HEK293T (cell line): Measurements from ENCODE around the gene GRK1.
"Not testable (repeated sequence)": the region's sequence is repeated elsewhere in the genome, so short reads cannot be mapped to it uniquely, and the experiment has no call there.

Experiments used
- CTCF ChIA-PET: fragments of 350-600 bp; formaldehyde crosslinking; extraction: SDS; loops from one replicate; lab custom pipeline; 2021; ENCODE audit warnings: antibody characterized with exemption, inconsistent platforms; lab: Yijun Ruan, JAX
- POLR2A ChIA-PET: fragments of 350-600 bp; formaldehyde crosslinking; extraction: SDS; loops from one replicate; lab custom pipeline; 2020; ENCODE audit warnings: antibody characterized with exemption, inconsistent platforms; lab: Yijun Ruan, JAX
- DNase-seq: peaks from one replicate; pipeline ENCODE4 v3.0.0; 2012; ENCODE audit warnings: mixed read lengths; ENCODE audit errors: extremely low spot score
- ARNT ChIP-seq: fragments of 450-650 bp; IDR thresholded peaks from 2 replicates; pipeline ENCODE4 v1.6.1; 2017; ENCODE audit warnings: mild to moderate bottlenecking
- BHLHE40 ChIP-seq: fragments of 450-650 bp; IDR thresholded peaks from 2 replicates; pipeline ENCODE4 v1.6.1; 2016; ENCODE audit warnings: mild to moderate bottlenecking, moderate library complexity, borderline replicate concordance
- CTBP1 ChIP-seq: fragments of 450-650 bp; IDR thresholded peaks from 2 replicates; pipeline ENCODE4 v1.6.1; 2016; ENCODE audit warnings: borderline replicate concordance
- ELF4 ChIP-seq: fragments of 450-650 bp; IDR thresholded peaks from 2 replicates; pipeline ENCODE4 v1.6.1; 2017; ENCODE audit warnings: antibody characterized with exemption
- FOXA1 ChIP-seq: fragments of 450-650 bp; IDR thresholded peaks from 2 replicates; pipeline ENCODE4 v1.6.1; 2016; ENCODE audit warnings: mild to moderate bottlenecking
- FOXK2 ChIP-seq: fragments of 450-650 bp; IDR thresholded peaks from 2 replicates; pipeline ENCODE4 v1.6.1; 2016; ENCODE audit warnings: mild to moderate bottlenecking
- FOXM1 ChIP-seq: fragments of 450-650 bp; IDR thresholded peaks from 2 replicates; pipeline ENCODE4 v1.6.1; 2017; ENCODE audit warnings: mild to moderate bottlenecking, borderline replicate concordance
- HDGF ChIP-seq: fragments of 450-650 bp; IDR thresholded peaks from 2 replicates; pipeline ENCODE4 v1.6.1; 2017; ENCODE audit warnings: antibody characterized with exemption, borderline replicate concordance
- L3MBTL2 ChIP-seq: fragments of 450-650 bp; conservative IDR thresholded peaks from 2 replicates; pipeline ENCODE4 v1.6.1; 2016; ENCODE audit warnings: mild to moderate bottlenecking
- LEF1 ChIP-seq: fragments of 450-650 bp; IDR thresholded peaks from 2 replicates; pipeline ENCODE4 v1.6.1; 2017; ENCODE audit warnings: mild to moderate bottlenecking, borderline replicate concordance
- NFRKB ChIP-seq: fragments of 450-650 bp; IDR thresholded peaks from 2 replicates; pipeline ENCODE4 v1.6.1; 2016; ENCODE audit warnings: mild to moderate bottlenecking, moderate library complexity
- PKNOX1 ChIP-seq: fragments of 450-650 bp; IDR thresholded peaks from 2 replicates; pipeline ENCODE4 v1.6.1; 2016
- SP1 ChIP-seq: fragments of 450-650 bp; IDR thresholded peaks from 2 replicates; pipeline ENCODE4 v1.6.1; 2017
- SUZ12 ChIP-seq: fragments of 450-650 bp; IDR thresholded peaks from 2 replicates; pipeline ENCODE4 v1.6.1; 2016; ENCODE audit warnings: mild to moderate bottlenecking
- TARDBP ChIP-seq: fragments of 450-650 bp; IDR thresholded peaks from 2 replicates; pipeline ENCODE4 v1.6.1; 2016
- ZNF384 ChIP-seq: fragments of 450-650 bp; IDR thresholded peaks from 2 replicates; pipeline ENCODE4 v1.6.1; 2016

GRK1 gene

DNA sequence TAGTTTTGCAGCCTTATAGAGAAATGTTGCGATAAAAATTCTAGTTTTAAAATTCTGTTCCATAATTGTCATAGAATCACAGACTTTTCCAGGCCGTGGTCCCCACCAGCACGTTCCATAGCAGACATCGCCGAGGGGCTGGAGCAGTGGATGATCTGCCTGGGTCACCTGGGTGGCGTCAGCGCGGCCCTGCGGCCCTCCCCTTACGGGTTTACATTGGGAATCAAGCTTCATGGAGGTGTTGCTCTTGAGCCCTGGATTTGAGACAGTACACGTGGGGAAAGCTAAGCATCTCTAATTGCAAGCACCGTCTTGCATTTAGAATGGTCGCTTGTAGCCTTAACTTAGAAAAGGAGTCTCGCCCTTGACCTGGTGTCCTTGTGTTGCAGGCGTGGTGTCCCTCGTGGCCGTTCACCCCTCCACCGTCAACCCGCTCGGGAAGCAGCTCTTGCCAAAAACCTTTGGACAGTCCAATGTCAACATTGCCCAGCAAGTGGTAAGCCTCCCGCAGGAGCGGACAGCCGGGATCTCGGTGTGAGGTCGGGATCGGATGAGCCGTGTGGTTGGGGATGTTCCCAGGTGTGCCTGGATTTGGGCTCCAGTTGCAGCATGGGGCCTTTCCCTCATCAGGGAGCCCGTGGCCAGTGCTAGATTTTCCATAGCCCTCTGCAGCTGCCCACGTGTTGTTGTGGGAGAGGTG is 44.1 kb upstream of the GRK1 start:
- ChIA-PET POLR2A (no interaction called here), CTCF (no interaction called here)
- TF ChIP-seq SUZ12: no peak
- TF ChIP-seq L3MBTL2: no peak
- TF ChIP-seq FOXA1: no peak
- no peak for TF ChIP-seq PKNOX1
- no peak for TF ChIP-seq FOXM1
- no peak for TF ChIP-seq HDGF
- TF ChIP-seq ZNF384: no peak
- TF ChIP-seq BHLHE40: no peak
- no peak for TF ChIP-seq ELF4
- TF ChIP-seq CTBP1: no peak
- TF ChIP-seq NFRKB: no peak
- no peak for TF ChIP-seq TARDBP
- TF ChIP-seq LEF1: no peak
- no peak for DNase-seq

- POLR2A ChIA-PET: interaction anchor here (1.0 kb wide), 1 partner anchor 12 kb away, joined by 3 read pairs; no protein-coding TSS in a partner anchor
- CTCF ChIA-PET: no interaction called here
- no peak for TF ChIP-seq ZNF384
- DNase-seq: no peak
These were observed 43.4 kb upstream of the GRK1 start for GRCh38 chr13:113623491-113624234.

GRCh38 chr13:113624235-113624587 is 42.8 kb upstream of the GRK1 start:
- TF ChIP-seq PKNOX1 (no peak), CTBP1 (no peak), HDGF (no peak), ARNT (no peak), FOXK2 (no peak), ZNF384 (no peak), BHLHE40 (no peak), TARDBP (no peak), LEF1 (no peak), L3MBTL2 (no peak), FOXM1 (no peak), ELF4 (no peak), NFRKB (no peak), FOXA1 (no peak), SP1 (no peak), SUZ12 (no peak)
- POLR2A ChIA-PET: interaction anchor here (1.0 kb wide), 1 partner anchor 13 kb away, joined by 3 read pairs; no protein-coding TSS in a partner anchor
- CTCF ChIA-PET: no interaction called here

DNA sequence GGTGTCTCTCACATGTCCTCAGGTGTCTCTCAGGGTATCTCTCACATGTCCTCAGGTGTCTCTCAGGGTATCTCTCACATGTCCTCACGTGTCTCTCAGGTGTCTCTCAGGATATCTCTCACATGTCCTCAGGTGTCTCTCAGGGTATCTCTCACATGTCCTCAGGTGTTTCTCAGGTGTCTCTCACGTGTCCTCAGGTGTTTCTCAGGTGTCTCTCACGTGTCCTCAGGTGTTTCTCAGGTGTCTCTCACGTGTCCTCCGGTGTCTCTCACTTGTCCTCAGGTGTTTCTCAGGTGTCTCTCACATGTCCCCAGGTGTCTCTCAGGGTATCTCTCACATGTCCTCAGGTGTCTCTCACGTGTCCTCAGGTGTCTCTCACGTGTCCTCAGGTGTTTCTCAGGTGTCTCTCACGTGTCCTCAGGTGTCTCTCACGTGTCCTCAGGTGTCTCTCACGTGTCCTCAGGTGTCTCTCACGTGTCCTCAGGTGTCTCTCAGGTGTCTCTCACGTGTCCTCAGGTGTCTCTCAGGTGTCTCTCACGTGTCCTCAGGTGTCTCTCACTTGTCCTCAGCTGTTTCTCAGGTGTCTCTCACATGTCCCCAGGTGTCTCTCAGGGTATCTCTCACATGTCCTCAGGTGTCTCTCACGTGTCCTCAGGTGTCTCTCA is 42.2 kb upstream of the GRK1 start:
- CTCF ChIA-PET: not testable (repeated sequence)

More at GRCh38 chr13:113624235-113624587, 42.8 kb upstream of the GRK1 start:
- no peak for DNase-seq

GRCh38 chr13:113625965-113626721 is 40.9 kb upstream of the GRK1 start:
- DNase-seq: no peak
- TF ChIP-seq FOXA1 (no peak), TARDBP (no peak), HDGF (no peak), FOXM1 (no peak), L3MBTL2 (no peak), CTBP1 (no peak)
- POLR2A ChIA-PET: no interaction called here
- CTCF ChIA-PET: no interaction called here

More for the DNA sequence above, 42.2 kb upstream of the GRK1 start:
- POLR2A ChIA-PET, DNase-seq: not testable (repeated sequence)

DNA sequence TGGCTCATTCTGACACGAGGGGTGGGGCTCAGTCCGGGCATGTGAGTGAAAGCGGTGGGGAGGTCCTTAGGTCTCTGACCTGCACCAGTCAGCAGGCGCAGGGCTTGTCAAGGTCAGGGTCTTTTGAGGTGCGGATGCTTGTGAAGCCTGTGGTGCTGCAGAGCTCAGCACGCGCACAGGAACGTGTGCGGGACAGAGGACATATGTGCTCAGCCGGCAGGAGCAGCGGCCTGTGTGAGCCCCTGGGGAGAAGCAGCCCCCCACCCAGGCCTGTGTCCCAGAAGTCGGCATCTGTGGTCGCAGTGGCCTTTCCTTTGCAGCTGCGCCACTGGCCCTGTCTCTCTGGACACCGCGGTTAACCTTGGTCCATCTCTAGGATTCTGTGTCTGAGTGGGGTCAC is 39.9 kb upstream of the GRK1 start:
- no peak for TF ChIP-seq ZNF384
- no peak for TF ChIP-seq BHLHE40
- no peak for TF ChIP-seq HDGF
- TF ChIP-seq CTBP1: no peak
- no peak for TF ChIP-seq PKNOX1
- DNase-seq: no peak
- POLR2A ChIA-PET: no interaction called here
- CTCF ChIA-PET: no interaction called here
